OCI-LY1 (cell line): ENCODE results near the gene CDKAL1.

Source experiments
- H2AFZ ChIP-seq: fragments of 200-600 bp; sonication (generic), shearing (Covaris generic); 2 replicates; pipeline ENCODE4 v1.6.0; 2014; ENCODE audit warnings: antibody characterized with exemption, mild to moderate bottlenecking, low read length
- H3F3A ChIP-seq: fragments of 200-600 bp; sonication (generic), shearing (Covaris generic); 2 replicates; pipeline ENCODE4 v1.6.0; 2014; ENCODE audit warnings: mild to moderate bottlenecking, antibody characterized with exemption, low read length, moderate library complexity; ENCODE audit not compliant: insufficient read depth
- H3K27ac ChIP-seq: fragments of 200-600 bp; sonication (generic); 2 replicates; pipeline ENCODE4 v1.5.1; 2014; ENCODE audit warnings: low read length, mixed run types, mild to moderate bottlenecking, low read depth; ENCODE audit not compliant: poor library complexity, severe bottlenecking
- H3K27me3 ChIP-seq: fragments of 200-600 bp; sonication (generic); 2 replicates; pipeline ENCODE4 v1.6.0; 2014; ENCODE audit warnings: antibody characterized with exemption, mild to moderate bottlenecking, low read length, moderate library complexity; ENCODE audit not compliant: insufficient read depth
- H3K36me3 ChIP-seq: fragments of 200-600 bp; sonication (generic); 2 replicates; pipeline ENCODE4 v1.6.1; 2014; ENCODE audit warnings: mild to moderate bottlenecking, antibody characterized with exemption, low read length, moderate library complexity, mixed read lengths; ENCODE audit not compliant: insufficient read depth
- H3K4me1 ChIP-seq: fragments of 200-600 bp; sonication (generic); 2 replicates; pipeline ENCODE4 v1.5.1; 2014; ENCODE audit warnings: mild to moderate bottlenecking, low read length, moderate library complexity; ENCODE audit not compliant: insufficient read depth, severe bottlenecking
- H3K4me2 ChIP-seq: fragments of 200-600 bp; sonication (generic), shearing (Covaris generic); 2 replicates; pipeline ENCODE4 v1.6.1; 2014; ENCODE audit warnings: low read length
- H3K4me3 ChIP-seq: fragments of 200-600 bp; sonication (generic); 2 replicates; pipeline ENCODE4 v1.5.1; 2014; ENCODE audit warnings: low read length, low read depth, mild to moderate bottlenecking, mixed read lengths; ENCODE audit not compliant: poor library complexity, severe bottlenecking
- H3K79me2 ChIP-seq: fragments of 200-600 bp; shearing (Covaris generic); 2 replicates; pipeline ENCODE4 v1.6.1; 2016; ENCODE audit warnings: mixed run types, low read length, mixed read lengths; ENCODE audit not compliant: insufficient read depth
- H3K9ac ChIP-seq: fragments of 200-600 bp; sonication (generic), shearing (Covaris generic); 2 replicates; pipeline ENCODE4 v1.6.1; 2014; ENCODE audit warnings: mild to moderate bottlenecking, low read length, mixed read lengths
- H3K9me2 ChIP-seq: fragments of 200-600 bp; sonication (generic), shearing (Covaris generic); 2 replicates; pipeline ENCODE4 v1.6.1; 2014; ENCODE audit warnings: low read depth, mild to moderate bottlenecking, low read length, mixed read lengths
- H3K9me3 ChIP-seq: fragments of 200-600 bp; shearing (Covaris generic); 2 replicates; pipeline ENCODE4 v1.6.1; 2014; ENCODE audit warnings: low read length, mixed read lengths
- H4K20me1 ChIP-seq: fragments of 200-600 bp; sonication (generic), shearing (Covaris generic); 2 replicates; pipeline ENCODE4 v1.6.0; 2016; ENCODE audit warnings: mild to moderate bottlenecking, low read length; ENCODE audit not compliant: insufficient read depth
- CTCF ChIP-seq: fragments of 200-600 bp; sonication (generic), shearing (Covaris generic); IDR thresholded peaks from 2 replicates; pipeline ENCODE4 v1.5.1; 2017; ENCODE audit warnings: mild to moderate bottlenecking, antibody characterized with exemption, low read length, moderate library complexity, mixed read lengths
- EZH2 ChIP-seq: fragments of 200-600 bp; sonication (generic), shearing (Covaris generic); IDR thresholded peaks from 2 replicates; pipeline ENCODE4 v1.8.0; 2017; ENCODE audit warnings: borderline replicate concordance, mixed run types, mild to moderate bottlenecking, antibody characterized with exemption, low read length, moderate library complexity, mixed read lengths

CDKAL1 gene

DNA sequence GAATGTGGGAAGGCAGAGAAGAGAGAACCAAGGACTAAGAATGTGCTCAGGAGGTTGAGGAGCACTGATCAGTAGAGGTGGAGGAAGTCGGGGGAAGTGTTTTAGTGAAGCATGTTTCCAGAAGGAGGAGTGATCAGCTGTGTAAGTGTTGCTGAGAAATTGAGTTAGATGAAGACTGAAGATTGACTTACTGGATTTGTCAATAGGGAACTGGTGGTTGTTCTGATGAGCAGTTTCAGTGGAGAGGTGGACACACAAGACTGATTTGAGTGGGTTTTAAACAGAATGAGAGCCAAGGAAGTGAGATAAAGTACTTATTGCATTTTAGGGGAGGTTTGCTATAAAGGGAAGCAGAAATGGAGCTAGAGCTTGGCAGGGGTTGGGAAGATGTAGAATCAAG, 182.6 kb downstream of the CDKAL1 start:
- no peak overlapping the region for H3K4me3 ChIP-seq
- H3K27ac ChIP-seq: no peak overlapping the region
- H3K4me2 ChIP-seq: no peak overlapping the region
- H3K36me3 ChIP-seq: no peaks in the 10 kb centered on the region
- H3K9me2 ChIP-seq: no peaks in the 10 kb centered on the region
- H4K20me1 ChIP-seq: no peaks in the 10 kb centered on the region
- no peak overlapping the region for H2AFZ ChIP-seq
- TF ChIP-seq EZH2 (no peak), CTCF (no peak)
- no peaks in the 10 kb centered on the region for H3K9me3 ChIP-seq
- no peaks in the 10 kb centered on the region for H3K79me2 ChIP-seq
- H3K27me3 ChIP-seq: no peaks in the 10 kb centered on the region
- no peaks in the 10 kb centered on the region for H3F3A ChIP-seq
- H3K9ac ChIP-seq: no peak overlapping the region
- H3K4me1 ChIP-seq: no peaks in the 10 kb centered on the region

DNA sequence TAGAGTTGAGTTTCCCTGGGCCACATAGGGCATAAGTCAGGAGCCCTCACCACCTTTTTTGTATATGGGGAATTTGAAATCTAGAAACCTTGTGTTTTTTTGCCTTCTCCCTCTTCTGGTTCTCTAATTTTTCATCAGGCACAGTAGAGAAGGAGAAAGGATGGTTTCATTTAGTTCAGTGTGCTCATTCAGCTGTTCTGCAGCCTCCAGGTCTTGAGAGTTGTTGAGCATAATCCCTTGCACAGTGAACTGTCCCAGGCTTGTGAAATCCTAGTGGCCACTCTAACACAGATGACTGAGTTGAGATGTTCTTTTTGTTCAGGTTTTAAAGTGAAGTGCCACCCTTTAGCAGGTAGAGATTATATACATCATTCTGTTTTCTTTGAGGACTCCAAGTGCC, 183.5 kb downstream of the CDKAL1 start:
- Histone ChIP-seq H3K9me2 (no peaks in the 10 kb centered on the region), H3K9me3 (0 out of 2 replicates have a peak, but pooled peaks cover 3% of the 10 kb centered on the region), H3F3A (no peaks in the 10 kb centered on the region), H3K36me3 (no peaks in the 10 kb centered on the region), H3K27ac (no peak overlapping the region), H3K27me3 (no peaks in the 10 kb centered on the region), H3K4me1 (no peaks in the 10 kb centered on the region), H2AFZ (no peak overlapping the region), H3K9ac (no peak overlapping the region), H3K4me2 (no peak overlapping the region), H3K4me3 (no peak overlapping the region), H4K20me1 (no peaks in the 10 kb centered on the region), H3K79me2 (no peaks in the 10 kb centered on the region)
- no peak for TF ChIP-seq CTCF
- no peak for TF ChIP-seq EZH2

DNA sequence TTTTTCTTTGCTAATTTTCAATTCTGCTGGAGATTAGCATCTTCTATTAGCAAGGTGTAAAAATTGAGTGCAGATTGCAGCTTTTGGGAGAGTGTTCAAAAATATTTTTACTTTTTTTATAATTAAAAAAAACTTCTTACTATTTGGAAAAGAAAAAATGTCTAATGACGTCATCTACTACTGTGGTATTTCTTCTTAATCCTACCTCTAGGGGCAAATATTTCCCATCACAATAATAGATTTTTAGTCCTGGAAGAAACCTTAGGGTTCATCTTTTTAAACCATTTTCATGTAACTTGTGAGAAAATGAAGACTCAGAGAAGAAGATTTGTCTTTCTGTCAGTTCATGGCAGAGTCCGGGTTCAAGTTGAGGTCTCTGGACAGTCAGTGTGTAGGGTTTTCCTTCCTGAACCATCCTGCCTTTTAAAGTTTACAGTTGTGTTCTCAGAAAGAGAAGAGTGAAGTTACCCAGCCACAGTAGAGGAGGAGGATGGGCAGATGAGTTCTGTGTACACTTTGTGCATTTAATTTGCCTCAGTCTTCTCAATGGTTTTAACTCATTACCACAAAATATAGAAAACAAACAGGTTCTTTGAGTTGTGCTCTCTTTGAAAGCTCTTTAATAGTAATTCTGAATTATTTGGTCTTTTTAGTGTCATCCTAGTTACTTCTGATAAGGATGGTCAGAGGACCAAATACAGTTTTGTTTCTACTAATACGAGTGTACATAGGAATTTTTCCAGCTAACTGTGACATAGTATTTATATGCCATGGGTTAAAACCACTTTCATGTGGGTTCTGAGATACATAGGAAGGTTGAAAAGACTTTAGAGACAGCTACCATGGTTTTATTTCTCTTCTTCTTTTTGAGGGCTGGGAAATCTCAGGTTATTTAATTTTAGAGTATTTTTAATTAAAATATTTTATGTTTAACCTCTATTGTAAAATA, 184.7 kb downstream of the CDKAL1 start:
- no peak for TF ChIP-seq CTCF
- no peak for TF ChIP-seq EZH2
- Histone ChIP-seq H3K9ac (no peak overlapping the region), H3K9me3 (0 out of 2 replicates have a peak, but pooled peaks cover 3% of the 10 kb centered on the region), H3K9me2 (no peaks in the 10 kb centered on the region), H3K27me3 (no peaks in the 10 kb centered on the region), H3K4me3 (no peak overlapping the region), H3K36me3 (no peaks in the 10 kb centered on the region), H3K4me2 (no peak overlapping the region), H3K27ac (no peak overlapping the region), H2AFZ (no peak overlapping the region), H3K79me2 (no peaks in the 10 kb centered on the region), H4K20me1 (no peaks in the 10 kb centered on the region), H3F3A (no peaks in the 10 kb centered on the region), H3K4me1 (no peaks in the 10 kb centered on the region)
